Measurements from ENCODE around the gene ADAM23.

DNA sequence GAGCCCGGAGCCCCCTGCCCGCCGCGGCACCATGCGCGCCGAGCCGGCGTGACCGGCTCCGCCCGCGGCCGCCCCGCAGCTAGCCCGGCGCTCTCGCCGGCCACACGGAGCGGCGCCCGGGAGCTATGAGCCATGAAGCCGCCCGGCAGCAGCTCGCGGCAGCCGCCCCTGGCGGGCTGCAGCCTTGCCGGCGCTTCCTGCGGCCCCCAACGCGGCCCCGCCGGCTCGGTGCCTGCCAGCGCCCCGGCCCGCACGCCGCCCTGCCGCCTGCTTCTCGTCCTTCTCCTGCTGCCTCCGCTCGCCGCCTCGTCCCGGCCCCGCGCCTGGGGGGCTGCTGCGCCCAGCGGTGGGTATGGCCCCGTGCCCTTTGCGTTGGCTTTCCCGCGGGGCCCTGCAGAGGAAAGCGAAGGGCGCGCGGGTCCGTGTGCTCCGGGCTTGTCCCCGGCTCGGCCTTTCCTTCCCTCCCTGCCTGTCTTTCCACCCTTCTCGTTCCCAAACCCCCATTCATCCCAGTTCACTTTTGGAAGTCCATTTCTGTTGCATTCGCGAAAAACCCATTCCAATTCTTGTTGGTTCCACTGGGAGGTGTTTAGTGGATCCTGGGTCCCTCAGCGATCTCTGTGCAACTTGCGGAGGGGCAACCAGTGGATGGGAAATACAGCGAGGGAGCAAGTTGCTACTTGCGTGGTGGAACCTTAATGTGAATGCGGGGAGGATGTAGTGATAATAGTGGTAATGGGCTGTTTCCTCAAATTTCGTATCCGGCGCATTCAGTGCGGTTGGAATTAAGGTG lies 599 bp downstream of the ADAM23 start:
- TF ChIP-seq, protein P1, sequence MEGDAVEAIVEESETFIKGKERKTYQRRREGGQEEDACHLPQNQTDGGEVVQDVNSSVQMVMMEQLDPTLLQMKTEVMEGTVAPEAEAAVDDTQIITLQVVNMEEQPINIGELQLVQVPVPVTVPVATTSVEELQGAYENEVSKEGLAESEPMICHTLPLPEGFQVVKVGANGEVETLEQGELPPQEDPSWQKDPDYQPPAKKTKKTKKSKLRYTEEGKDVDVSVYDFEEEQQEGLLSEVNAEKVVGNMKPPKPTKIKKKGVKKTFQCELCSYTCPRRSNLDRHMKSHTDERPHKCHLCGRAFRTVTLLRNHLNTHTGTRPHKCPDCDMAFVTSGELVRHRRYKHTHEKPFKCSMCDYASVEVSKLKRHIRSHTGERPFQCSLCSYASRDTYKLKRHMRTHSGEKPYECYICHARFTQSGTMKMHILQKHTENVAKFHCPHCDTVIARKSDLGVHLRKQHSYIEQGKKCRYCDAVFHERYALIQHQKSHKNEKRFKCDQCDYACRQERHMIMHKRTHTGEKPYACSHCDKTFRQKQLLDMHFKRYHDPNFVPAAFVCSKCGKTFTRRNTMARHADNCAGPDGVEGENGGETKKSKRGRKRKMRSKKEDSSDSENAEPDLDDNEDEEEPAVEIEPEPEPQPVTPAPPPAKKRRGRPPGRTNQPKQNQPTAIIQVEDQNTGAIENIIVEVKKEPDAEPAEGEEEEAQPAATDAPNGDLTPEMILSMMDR (IDR thresholded peaks at IDR 0.05), result no peak
- no peak for TF ChIP-seq POLR2A (IDR thresholded peaks at IDR 0.05)

All from adrenal gland (tissue), 5 donors.